GM12864 (cell line): ENCODE data around the gene SH3RF1.

Experiments
- DNase-seq: peaks from one replicate; pipeline ENCODE4 v3.0.0-alpha.2; 2011; ENCODE audit warnings: low read depth
- H3K4me3 ChIP-seq: 2 replicates; pipeline ENCODE4 v1.5.1; 2011; ENCODE audit warnings: mild to moderate bottlenecking, low read depth, low read length, control low read depth
- TF ChIP-seq, protein P1 (sequence below): IDR thresholded peaks from 2 replicates; pipeline ENCODE4 v1.5.1; 2011; ENCODE audit warnings: low read depth, mild to moderate bottlenecking, moderate library complexity, low read length, control low read depth, inconsistent platforms; ENCODE audit errors: missing control alignments

SH3RF1 gene

DNA sequence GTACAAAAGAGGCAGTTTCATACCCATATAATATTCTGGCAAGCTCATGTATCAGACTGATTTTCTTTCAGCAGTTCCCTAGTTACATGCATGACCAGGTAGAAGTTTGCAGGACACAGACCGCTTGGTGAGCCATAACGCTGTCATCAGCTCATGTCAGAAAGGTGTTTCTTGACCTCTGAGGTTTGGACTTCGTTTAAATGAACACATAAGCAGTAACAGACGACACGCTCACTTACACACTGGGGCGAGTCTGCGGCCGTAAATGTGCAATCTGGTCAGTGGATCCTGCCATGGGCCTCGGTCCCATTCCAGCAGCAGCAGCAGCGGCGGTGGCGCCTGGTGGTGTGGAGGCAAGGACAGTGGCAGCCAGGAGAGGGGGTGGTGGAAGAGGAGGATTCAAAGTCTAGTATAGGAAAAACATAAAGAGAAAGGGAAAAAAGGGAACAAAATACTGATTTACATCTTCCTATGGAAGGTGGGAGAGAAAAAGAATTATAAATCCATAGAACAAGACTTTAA lies 148.8 kb downstream of the SH3RF1 start:
- H3K4me3 ChIP-seq = no peak overlapping the region
- DNase-seq = no peak
- TF ChIP-seq, protein P1, sequence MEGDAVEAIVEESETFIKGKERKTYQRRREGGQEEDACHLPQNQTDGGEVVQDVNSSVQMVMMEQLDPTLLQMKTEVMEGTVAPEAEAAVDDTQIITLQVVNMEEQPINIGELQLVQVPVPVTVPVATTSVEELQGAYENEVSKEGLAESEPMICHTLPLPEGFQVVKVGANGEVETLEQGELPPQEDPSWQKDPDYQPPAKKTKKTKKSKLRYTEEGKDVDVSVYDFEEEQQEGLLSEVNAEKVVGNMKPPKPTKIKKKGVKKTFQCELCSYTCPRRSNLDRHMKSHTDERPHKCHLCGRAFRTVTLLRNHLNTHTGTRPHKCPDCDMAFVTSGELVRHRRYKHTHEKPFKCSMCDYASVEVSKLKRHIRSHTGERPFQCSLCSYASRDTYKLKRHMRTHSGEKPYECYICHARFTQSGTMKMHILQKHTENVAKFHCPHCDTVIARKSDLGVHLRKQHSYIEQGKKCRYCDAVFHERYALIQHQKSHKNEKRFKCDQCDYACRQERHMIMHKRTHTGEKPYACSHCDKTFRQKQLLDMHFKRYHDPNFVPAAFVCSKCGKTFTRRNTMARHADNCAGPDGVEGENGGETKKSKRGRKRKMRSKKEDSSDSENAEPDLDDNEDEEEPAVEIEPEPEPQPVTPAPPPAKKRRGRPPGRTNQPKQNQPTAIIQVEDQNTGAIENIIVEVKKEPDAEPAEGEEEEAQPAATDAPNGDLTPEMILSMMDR = no peak

DNA sequence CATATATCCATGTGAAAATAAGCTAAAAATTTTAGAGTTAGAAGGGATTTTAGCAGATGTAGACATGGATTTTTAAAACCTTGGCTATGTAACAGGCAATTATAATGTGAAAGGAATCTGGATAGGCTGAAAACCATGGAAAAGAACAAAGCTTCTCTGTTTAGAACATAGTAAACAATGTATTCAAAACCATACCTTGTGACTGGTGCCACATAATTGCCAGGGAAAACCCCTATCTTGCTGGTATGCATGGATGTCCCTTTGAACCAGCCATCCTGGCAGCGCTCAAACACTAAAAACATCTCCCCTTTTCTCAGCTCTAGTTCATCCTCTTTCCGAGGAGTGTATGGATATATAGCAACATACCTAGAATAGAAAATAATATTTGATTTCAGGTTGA lies 150.1 kb downstream of the SH3RF1 start:
- no peak overlapping the region for H3K4me3 ChIP-seq
- DNase-seq = no peak
- TF ChIP-seq, protein P1 = no peak

DNA sequence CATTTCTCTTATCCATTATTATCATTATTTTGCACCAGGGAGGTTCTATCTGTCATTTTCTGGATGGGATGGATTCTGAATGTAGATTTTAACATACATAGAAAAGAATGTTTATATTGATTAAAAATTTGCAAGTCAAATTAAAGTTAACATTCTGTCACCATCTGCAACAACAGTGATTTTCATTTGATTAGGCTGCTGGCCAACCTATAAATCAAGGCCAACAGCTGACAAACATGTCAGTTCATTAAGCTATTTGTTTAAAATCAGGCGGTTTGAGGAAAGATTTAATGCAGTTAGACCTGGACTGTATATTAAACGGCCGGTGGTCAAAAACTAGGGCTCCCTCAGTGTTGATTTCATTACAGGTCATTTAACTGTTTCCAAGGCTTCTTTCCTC lies 151.2 kb downstream of the SH3RF1 start:
- no peak overlapping the region for H3K4me3 ChIP-seq
- TF ChIP-seq, protein P1 = no peak
- no peak for DNase-seq

DNA sequence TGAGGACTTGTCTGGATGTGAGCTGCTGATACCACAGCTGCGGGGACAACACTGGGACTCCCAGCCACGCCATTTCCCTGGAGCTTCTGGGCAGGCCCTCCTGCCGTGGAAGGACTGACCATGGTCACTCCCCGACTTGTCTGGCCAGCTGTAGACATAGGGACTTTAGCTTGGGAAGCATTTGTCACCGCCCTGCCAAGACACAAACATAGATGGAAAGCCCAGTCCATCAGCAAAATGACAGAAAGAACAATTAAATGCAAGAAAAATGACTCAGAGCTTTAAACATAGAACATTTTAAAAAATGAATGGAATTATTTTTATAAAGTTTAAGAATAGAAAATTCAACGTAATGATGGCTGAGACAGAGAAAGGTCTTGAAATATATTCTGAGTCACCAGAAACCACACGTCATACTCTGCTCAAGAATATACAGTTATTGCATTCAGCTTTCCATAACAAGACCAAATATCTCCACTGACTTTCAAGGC lies 153.1 kb downstream of the SH3RF1 start:
- no peak for DNase-seq
- H3K4me3 ChIP-seq = no peak overlapping the region
- TF ChIP-seq, protein P1 = no peak

DNA sequence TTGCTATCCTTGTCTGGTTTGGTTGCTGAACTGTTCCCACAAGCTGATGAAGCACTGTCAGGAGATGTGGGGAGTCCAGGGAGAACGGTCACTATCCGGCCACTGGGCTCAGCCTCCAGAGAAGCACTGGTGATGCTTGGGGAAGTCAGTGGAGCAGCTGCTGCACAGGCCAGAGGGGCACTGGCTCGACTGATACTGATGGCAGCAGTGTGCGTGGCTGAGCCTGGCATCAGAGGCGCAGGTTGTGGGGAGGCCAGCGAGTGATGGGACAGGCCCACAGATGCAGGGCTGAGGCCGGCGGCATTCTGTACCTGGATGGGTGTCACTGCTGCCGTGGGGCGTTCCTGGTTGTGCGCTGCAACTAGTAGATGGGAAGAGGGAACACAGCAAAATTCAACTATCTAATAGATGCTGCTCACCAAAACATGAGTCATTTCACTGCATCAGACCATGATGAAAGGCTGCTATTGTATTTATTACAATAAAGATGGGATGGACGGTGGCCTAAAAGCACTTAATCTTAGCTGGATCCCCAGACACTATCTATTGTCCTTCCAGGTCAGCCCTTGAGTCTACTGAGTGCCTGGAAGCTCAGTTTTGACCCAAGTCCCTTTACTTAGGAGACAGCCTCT lies 154.4 kb downstream of the SH3RF1 start:
- TF ChIP-seq, protein P1 = no peak
- H3K4me3 ChIP-seq = no peak overlapping the region
- DNase-seq = no peak

DNA sequence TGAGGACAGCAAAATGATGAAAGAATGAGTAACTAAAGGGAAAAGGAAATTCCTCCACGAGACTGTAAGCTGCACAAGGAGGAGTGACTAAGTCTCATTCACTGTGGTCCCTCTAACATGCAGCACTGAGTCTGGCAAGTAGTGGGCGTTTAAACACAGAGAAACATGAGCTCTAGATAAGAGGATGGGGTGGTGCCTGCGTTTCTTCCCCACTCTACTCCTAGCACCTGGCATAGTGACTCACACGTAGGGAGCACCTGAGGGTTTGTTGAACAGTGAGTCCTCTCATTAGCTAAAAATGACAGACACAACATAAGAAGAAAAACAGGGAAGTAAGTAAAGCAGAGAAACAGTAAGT lies 154.9 kb downstream of the SH3RF1 start:
- TF ChIP-seq, protein P1 = no peak
- no peak for DNase-seq
- H3K4me3 ChIP-seq = no peak overlapping the region
